ENCODE measurements around the gene NOS3.

- TF ChIP-seq, protein P1, sequence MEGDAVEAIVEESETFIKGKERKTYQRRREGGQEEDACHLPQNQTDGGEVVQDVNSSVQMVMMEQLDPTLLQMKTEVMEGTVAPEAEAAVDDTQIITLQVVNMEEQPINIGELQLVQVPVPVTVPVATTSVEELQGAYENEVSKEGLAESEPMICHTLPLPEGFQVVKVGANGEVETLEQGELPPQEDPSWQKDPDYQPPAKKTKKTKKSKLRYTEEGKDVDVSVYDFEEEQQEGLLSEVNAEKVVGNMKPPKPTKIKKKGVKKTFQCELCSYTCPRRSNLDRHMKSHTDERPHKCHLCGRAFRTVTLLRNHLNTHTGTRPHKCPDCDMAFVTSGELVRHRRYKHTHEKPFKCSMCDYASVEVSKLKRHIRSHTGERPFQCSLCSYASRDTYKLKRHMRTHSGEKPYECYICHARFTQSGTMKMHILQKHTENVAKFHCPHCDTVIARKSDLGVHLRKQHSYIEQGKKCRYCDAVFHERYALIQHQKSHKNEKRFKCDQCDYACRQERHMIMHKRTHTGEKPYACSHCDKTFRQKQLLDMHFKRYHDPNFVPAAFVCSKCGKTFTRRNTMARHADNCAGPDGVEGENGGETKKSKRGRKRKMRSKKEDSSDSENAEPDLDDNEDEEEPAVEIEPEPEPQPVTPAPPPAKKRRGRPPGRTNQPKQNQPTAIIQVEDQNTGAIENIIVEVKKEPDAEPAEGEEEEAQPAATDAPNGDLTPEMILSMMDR (IDR thresholded peaks at IDR 0.05): no peak
- no peak for TF ChIP-seq POLR2AphosphoS5 (IDR thresholded peaks at IDR 0.05)
Observed at GRCh38 chr7:151045967-151046366, 55.1 kb downstream of the NOS3 start.
